HG03460 (cell line): ENCODE measurements around the gene RALGAPA1.
"Not testable (repeated sequence)": the region's sequence is repeated elsewhere in the genome, so short reads cannot be mapped to it uniquely, and the experiment has no call there.

Experiments used
- ATAC-seq: cut with Tn5 transposase; IDR thresholded peaks from one replicate; pipeline ENCODE4 v1.9.1; 2021; ENCODE audit not compliant: unreplicated experiment

RALGAPA1 gene

DNA sequence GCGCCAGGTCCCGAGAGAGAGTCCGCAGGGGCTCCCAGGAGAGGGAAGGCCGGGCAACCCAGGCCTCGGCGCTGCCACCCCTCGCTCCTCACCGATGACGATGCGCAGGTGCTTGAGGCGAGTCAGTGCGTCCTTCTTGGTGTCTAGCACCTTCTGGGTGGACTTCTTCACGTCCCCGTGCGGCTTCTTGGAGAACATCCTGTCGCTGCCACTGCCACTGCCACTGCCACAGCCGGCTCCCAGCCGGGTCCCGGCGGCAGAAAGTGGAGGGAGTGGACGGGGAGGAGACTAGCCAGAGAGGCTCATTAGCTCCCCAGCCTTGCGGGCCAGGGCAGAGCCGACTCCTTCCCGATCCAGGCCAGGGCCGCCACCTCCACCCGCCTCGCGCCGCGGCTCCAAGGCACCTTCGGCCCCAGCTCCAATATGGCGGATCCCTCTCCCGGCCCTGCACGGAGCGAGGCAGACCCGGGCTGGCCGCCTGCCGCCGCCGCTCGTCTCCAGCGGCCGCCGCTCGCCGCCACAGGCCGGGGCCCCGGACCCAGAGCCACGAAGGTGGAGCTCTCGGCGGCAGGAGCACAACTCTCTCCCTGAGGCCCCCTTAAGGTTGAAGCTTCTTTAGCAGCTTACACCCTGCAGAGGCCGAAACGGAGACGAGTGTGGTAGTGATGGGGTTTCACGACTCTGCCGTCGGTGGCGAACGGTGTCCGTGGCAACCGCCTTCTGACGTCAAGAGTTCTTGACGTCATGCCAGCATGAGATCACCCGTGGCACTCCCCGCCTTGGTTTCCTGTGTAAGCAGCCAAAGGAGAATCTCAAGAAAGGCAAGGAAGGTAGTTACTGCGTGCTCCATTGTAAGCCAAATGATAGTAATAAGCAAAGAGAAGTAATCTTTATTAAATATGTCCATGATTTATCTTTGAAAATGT is at the start of gene RALGAPA1:
Gene RALGAPA1 (minus strand): TSS at position 658 of the 926 bp plus-strand sequence. CDS start 460 bp downstream, at position 198.
- ATAC-seq: peak; percentile 95

DNA sequence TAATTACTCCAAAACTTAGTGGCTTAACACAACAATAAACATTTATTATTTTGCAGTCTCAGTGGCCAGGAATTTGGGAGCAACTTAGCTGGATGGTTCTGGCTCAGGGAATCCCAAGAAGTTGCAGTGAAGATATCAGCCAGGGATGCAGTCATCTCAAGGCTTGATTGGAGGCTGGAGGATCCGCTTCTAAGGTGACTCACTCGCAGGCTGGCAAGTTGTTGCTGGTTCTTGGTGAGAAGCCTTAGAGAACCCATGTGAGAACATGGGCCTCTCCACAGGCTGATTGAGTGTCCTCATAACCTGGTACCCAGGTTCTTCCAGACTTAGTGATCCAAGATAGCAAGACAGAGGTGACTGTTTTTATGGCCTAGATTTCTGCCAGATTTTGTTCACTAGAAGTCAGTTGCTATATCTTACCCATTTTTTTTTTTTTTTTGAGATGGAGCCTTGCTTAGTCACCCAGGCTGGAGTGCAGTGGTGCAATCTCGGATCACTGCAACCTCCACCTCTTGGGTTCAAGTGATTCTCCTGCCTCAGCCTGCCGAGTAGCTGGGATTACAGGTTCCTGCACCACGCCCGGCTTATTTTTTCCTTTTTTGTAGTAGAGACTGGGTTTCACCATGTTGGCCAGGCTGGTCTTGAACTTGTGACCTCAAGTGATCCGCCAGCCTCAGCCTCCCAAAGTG is 49.6 kb upstream of the RALGAPA1 start:
- no peak for ATAC-seq

DNA sequence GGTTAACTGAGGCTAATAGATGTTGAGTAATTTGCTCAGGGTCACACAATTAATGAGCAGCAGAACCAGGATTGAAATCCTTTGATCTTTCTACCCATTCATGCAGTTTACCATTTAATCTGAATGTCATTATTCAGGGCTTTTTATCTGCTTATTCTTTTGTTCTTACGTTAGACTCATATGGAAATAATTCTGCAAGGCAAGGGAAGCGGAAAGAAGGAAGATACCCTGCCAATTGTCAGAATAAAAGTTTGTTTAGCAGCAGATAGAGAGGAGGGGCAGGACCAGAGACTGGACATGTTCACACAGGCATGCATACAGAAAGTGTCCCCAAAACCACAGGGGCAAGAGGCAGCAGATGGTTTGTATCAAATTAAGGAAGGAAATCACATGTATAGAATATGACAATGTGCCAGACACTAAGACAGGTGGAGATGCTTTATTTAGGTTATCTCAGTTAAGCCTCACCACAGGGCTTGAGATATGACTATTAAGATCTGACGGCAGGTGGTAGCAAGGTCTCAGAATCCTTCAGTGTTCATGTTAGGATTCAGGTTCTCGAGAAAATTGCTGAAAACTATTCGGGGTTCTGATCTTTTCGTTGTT is 46.9 kb upstream of the RALGAPA1 start:
- peak; percentile 97 for ATAC-seq

DNA sequence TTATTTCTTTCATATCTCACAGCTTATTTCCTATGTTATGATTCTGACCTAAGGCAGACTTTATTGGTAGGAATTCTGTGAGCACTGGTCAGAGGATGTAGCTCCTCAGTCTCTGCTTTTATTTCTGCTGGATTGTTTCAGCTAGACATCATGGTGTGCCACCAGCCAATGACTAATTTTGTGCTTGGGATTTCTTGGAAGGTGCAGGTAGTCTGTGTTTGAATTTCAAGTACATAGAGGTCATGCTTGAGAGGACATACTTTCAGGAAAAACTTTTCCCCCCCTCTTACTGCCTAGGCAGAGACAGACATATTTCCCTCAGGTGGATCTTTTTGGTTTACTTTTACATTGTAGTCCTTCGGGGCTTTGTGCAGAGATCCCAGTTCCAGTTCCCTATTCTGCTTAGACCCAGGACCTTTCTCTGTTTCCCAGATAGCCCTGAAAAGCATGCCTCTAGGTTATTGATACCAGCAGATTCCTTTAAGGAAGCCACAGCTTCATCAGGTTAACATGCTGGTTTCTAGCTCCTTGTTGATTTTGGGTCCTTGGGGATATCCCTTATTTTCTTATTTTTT is 45.7 kb upstream of the RALGAPA1 start:
- ATAC-seq: no peak

DNA sequence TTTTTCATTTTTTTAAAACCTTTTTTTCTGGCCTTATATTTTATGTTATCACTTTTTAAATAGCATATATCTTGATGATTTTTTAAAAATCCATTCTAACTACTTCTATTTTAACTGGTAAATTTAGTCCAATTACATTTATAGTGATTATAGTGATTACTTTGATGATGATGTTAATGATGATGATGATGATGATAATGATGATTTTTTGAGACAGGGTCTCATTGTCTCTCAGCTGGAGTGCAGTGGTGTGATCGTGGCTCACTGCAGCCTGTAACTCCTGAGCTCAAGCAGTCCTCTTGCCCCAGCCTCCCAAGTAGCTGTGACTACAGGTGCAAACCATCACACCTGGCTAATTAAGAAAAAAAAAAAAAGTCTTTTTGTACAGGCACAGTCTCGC is 44.1 kb upstream of the RALGAPA1 start:
- no peak for ATAC-seq

DNA sequence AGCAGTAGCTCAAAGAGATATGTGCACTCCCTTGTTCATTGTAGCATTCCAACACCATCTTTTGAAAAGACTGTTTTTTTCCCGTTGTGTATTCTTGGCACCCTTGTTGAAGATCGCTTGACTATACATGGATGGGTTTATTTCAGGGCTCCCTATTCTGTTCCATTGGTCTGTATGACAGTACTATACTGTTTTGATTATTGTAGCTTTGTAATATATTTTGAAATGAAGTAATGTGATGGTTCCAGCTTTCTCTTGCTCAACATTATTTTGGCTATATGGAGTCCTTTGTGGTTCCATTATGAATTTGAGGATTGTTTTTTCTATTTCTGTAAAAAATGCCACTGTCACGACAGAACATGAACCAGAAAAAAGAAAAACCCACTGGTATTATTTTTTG is 42.7 kb upstream of the RALGAPA1 start:
- ATAC-seq: no peak

DNA sequence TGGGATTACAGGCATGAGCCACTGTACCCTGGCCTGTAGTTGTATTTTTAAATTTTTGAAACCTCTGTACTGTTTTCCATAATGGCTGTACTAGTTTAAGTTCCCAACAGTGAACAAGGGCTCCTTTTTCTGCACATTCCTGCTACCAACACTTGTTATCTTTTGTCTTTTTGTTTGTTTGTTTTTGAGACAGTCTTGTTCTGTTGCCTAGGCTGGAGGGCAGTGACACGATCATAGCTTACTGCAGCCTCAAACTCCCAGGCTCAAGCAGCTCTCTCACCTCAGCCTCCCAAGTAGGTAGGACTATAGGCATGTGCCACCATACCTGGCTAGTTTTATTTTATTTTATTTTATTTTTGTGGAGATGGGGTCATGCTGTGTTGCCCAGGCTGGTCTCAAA is 40.0 kb upstream of the RALGAPA1 start:
- no peak for ATAC-seq

DNA sequence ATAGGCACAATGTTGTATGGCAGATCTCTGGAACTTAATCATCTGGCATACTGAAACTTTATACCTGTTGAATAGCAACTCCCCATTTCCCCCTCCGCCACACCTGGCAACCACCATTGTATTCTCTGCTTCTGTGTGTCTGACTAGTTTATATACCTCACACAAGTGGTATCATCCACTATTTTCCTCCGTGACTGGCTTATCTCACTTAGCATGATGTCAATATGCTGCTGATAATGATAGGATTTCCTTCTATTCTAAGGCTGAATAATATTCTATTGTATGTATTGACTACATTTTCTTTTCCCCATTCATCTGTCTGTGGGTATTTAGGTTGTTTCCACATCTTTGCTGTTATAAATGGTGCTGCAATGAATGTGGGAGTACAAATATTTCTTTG is 38.5 kb upstream of the RALGAPA1 start:
- ATAC-seq: no peak

DNA sequence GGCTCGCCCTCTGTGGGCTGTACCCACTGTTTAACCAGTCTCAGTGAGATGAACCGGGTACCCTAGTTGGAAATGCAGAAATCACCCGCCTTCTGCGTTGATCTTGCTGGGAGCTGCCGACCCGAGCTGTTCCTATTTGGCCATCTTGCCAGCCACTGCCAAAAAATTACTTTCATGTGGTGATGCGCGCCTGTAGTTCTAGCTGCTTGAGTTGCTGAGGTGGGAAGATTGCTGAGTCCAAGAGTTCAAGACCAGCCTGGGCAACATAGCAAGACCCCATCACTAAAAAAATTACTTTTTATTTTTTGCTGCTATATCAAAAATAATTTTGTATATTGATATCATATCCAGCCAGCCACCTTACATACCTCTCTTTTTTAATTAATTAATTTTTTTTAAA is 35.4 kb upstream of the RALGAPA1 start:
- no peak for ATAC-seq

DNA sequence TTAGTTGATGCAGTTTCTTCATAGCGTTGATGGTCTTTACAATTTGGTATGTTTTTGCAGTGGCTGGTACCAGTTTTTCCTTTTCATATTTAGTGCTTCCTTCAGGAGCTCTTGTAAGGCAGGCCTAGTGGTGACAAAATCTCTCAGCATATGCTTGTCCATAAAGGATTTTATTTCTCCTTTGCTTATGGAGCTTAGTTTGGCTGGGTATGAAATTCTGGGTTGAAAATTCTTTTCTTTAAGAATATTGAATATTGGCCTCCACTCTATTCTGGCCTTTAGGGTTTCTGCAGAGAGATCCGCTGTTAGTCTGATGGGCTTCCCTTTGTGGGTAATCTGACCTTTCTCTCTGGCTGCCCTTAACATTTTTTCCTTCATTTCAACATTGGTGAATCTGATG is 33.1 kb upstream of the RALGAPA1 start:
- not testable (repeated sequence) for ATAC-seq

DNA sequence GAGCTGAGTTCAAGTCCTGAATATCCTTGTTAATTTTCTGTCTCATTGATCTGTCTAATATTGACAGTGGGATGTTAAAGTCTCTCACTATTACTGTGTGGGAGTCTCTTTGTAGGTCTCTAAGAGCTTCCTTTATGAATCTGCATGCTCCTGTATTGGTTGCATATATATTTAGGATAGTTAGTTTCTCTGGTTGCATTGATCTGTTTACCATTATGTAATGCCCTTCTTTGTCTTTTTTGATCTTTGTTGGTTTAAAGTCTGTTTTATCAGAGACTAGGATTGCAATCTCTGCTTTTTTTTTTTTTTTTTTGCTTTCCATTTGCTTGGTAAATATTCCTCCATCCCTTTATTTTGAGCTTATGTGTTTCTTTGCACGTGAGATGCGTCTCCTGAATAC is 32.6 kb upstream of the RALGAPA1 start:
- ATAC-seq: not testable (repeated sequence)

DNA sequence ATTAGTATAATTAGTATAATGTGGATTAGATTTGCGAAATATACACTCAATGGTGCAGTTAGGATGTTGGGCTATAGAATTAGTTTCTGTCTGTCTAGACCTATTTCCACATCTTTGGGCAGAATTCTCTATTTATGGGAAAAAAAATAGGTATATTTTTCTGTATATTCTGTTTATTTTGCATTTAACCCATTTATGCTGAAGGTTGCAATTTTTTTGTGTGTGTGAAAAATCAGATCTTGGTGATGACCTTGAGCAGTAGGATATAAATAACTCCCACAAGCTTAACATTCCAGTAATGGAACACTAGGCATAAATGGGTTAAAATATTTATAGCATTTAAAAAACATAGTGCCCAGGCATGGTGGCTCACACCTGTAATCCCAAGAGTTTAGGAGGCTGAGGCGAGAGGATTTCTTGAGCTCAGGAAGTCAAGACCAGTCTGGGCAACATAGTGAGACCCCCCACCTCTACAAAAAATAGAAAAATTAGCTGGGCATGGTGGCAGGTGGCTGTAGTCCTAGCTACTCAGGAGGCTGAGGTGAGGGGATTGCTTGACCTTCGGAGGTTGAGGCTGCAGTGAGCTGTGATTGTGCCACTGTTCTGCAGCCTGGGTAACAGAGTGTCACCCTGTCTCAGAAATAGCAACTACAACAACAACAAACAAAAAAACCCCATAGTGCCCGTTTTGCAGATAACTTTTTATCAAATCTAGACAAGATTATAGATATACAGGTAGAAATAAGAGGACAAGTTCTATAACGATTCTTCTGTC is 26.3 kb upstream of the RALGAPA1 start:
- no peak for ATAC-seq

DNA sequence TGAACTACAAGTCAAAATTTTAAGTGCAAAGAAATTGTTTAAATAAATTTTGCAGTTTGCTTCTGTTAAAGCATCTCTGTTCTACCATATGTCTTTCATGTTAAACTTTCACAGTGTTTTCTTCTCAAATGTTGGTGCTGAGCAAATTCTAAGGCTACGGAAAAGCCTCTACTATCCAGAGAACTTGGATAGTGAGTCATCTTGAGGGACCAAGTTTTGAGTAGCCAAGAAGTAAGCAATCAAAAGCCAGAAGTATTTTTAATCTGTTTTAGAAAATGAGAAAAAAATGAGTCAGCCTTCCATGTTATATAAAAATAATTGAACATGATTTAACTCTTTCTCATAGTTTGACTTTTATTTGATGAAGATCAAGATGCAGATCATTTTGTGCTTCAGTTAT is 20.4 kb upstream of the RALGAPA1 start:
- ATAC-seq: no peak

DNA sequence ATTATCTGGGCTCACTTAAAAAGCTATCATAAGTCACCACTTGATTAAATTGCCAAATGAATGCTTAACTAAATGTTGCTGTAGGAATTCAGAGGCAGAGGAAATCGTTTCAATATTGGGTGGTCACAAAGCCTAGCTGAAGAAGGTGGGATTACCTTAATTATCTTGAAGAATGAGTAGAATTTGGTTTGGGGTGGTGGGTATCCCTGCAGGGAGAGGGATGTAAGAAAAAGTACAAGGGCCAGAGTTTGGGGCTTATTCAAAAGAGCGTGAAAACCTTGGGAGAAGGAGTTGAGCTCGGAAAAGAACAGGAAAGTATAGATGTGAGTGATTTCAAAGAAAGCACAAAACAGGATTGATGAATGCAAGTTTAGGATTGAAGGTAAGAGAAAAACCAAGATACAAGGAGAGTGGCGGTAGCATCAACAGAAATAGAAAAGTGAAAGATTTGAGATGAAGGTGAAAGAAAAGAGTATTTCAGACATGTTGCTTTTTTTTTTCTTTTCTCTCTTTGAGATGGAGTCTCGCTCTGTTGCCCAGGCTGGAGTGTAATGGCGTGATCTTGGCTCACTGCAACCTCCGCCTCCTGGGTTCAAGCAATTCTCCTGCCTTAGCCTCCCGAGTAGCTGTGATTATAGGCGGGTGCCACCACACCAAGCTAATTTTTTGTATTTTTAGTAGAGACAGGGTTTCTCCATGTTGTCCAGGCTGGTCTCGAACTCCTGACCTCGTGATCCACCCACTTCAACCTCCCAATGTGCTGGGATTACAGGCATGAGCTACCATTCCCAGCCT is 18.8 kb upstream of the RALGAPA1 start:
- ATAC-seq: no peak

DNA sequence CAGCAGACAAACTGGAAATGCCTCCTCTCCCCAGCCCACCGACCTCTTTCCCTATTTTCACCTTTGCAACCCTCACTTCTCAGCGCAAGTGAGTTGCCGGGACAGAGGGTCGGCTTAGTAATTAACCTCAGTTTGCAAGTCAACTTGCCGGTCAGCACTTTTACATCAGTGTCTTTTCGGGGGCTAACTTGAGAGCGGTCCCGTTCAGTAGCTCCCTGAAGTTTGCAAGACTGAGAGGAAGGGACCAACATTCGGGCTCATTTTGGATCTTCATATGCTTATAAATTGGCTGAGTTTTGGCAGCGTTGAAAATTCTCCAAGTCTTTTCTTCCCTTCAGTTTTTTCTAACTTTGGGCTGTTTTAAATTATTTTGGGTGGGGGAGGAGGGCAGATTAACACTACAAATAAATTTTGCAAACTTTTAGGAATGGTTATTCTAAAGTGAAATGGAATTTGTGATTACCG is 17.9 kb upstream of the RALGAPA1 start:
- no peak for ATAC-seq

DNA sequence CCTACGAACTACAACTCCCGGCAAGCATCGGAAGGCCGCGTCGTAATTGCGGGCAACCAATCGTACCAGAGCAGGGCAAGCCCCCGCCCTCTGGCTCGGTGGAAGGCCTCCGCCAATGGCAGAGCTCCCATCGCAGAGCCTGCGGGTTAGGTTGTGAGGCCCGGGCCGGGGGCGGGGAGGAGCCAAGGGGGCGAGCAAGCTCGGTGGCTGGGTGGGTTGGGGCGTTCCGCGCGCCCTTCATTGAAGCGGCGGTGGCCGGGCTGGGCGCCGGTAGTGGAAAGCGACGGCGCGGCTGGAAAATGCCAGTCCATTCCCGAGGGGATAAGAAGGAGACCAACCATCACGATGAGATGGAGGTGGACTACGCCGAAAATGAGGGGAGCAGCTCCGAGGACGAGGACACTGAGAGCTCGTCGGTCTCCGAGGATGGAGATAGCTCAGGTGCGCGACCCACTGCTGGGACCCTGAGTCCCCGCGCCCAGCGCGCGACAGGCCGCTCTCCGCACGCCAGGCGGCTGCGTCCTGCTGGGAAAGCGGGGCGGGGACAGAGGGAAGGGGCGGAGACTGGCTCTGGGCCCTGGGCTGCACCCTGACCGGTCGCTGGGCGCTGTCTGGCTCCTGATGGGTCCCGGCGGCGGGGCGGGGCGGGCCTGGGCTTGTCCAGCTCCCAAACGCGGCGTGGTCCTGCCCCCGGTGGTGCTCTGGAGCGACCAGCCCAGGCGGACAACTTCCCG is 17.3 kb upstream of the RALGAPA1 start, which contains the start of gene BRMS1L:
Gene BRMS1L (plus strand): TSS at position 121 of the 734 bp plus-strand sequence. CDS start 179 bp downstream, at position 300.
- peak; percentile 95 for ATAC-seq

DNA sequence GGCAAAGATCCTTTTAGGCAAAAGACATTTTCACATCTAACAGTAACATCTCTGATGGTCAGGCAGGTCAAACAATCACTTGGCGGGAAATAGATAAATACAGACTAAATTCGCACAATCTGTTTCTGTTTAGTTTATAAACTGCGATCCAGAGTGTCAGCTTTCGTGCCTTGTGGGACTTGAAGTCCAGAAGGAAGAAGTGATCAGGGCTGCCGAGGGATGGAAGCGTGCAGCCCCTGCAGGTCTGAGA is 16.8 kb upstream of the RALGAPA1 start:
- no peak for ATAC-seq

DNA sequence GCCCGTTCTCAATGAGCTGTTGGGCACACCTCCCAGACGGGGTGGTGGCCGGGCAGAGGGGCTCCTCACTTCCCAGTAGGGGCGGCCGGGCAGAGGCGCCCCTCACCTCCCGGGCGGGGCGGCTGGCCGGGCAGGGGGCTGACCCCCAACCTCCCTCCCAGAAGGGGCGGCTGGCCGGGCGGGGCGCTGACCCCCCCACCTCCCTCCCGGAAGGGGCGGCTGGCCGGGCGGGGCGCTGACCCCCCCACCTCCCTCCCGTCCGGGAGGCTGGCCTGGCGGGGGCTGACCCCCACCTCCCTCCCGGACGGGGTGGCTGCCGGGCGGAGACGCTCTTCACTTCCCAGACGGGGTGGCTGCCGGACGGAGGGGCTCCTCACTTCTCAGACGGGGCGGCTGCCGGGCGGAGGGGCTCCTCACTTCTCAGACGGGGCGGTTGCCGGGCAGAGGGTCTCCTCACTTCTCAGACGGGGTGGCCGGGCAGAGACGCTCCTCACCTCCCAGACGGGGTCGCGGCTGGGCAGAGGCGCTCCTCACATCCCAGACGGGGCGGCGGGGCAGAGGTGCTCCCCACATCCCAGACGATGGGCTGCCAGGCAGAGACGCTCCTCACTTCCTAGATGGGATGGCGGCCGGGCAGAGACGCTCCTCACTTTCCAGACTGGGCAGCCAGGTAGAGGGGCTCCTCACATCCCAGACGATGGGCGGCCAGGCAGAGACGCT is 15.5 kb upstream of the RALGAPA1 start:
- ATAC-seq: not testable (repeated sequence)

DNA sequence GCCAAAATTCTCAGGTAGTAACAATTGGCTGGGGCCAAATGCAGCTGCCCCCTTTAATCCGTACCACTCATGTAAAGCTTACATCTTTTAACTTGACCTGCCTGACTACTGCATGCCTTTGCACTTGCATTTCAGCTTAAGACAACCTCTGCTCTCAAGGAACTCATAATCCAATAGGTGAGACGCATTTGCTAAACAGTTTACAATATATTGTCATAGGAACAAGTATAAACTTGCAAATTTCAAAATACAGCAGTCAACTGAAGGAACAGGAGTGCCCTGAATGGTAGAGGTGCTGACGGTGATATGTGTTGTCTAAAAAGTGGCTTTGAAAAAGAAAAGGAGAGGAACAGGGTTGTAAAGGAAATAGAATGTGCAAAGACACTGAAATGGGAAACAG is 13.4 kb upstream of the RALGAPA1 start:
- ATAC-seq: no peak
